Glutamatergic neuron (in vitro differentiated cells): Measurements from ENCODE around the gene LONP2. TPM values are rescaled to one million over a fixed set of nuclear protein-coding genes. Genes with fewer than 3 reads are reported as not detected.

Experiments
- DNase-seq: peaks from one replicate; pipeline ENCODE4 v3.0.0; 2022
- H3K27ac Mint-ChIP-seq: one replicate; pipeline ENCODE4 v1.8.0; 2020; ENCODE audit warnings: mild to moderate bottlenecking, mixed read lengths, inconsistent platforms; ENCODE audit not compliant: unreplicated experiment
- H3K27me3 Mint-ChIP-seq: one replicate; pipeline ENCODE4 v1.8.0; 2020; ENCODE audit warnings: mild to moderate bottlenecking, moderate library complexity, mixed read lengths, inconsistent platforms; ENCODE audit not compliant: unreplicated experiment
- H3K36me3 Mint-ChIP-seq: one replicate; pipeline ENCODE4 v1.8.0; 2020; ENCODE audit warnings: mild to moderate bottlenecking, mixed read lengths, inconsistent platforms; ENCODE audit not compliant: unreplicated experiment
- H3K4me1 Mint-ChIP-seq: one replicate; pipeline ENCODE4 v1.8.0; 2020; ENCODE audit warnings: mild to moderate bottlenecking, low read depth, mixed read lengths, inconsistent platforms; ENCODE audit not compliant: unreplicated experiment
- H3K4me3 Mint-ChIP-seq: one replicate; pipeline ENCODE4 v1.8.0; 2020; ENCODE audit warnings: mild to moderate bottlenecking, mixed read lengths, inconsistent platforms; ENCODE audit not compliant: unreplicated experiment
- H3K9me3 Mint-ChIP-seq: one replicate; pipeline ENCODE4 v1.8.0; 2020; ENCODE audit warnings: mild to moderate bottlenecking, moderate library complexity, mixed read lengths, inconsistent platforms; ENCODE audit not compliant: unreplicated experiment
- total RNA-seq: library from RNA; stranded (reverse); fragmentation: NEBNext Ultra II Directional; extraction: Animal tissue kit (Norgen Biotek cat#: 25700); gene quantifications from one replicate; pipeline ENCODE4 v1.2.1, GENCODE V29; 2021; ENCODE audit not compliant: unreplicated experiment
- TF ChIP-seq, protein P1 (sequence below): fragments of 200-600 bp; sonication (generic); IDR thresholded peaks from one replicate; pipeline ENCODE4 v1.5.0; 2021; ENCODE audit not compliant: partially characterized antibody, unreplicated experiment

Gene LONP2
- total RNA-seq, 1 donor from 2014 or later, result 57.3 TPM

DNA sequence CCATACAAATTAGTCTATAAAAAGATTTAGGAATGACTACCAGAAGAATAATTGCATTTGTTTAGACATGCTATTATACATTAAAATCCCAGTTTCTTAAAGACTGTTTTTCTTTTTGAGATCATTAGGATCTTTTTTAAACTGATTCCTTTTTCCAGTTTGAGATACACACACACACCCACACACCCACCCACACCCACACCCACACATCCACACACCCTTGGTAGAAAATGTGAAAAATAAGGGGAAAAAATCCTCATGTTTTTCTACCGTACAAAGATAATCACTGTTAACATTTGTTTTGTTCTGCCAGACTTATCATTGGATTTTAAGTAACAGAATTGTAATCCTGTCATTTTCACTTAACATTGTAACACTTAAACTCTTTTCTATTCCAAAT is 30.4 kb downstream of the LONP2 start:
- H3K36me3 Mint-ChIP-seq, result no peaks in the 10 kb centered on the region
- H3K9me3 Mint-ChIP-seq, result no peaks in the 10 kb centered on the region
- peaks cover 3% of the 10 kb centered on the region for H3K4me1 Mint-ChIP-seq
- no peak overlapping the region for H3K27ac Mint-ChIP-seq
- TF ChIP-seq, protein P1, sequence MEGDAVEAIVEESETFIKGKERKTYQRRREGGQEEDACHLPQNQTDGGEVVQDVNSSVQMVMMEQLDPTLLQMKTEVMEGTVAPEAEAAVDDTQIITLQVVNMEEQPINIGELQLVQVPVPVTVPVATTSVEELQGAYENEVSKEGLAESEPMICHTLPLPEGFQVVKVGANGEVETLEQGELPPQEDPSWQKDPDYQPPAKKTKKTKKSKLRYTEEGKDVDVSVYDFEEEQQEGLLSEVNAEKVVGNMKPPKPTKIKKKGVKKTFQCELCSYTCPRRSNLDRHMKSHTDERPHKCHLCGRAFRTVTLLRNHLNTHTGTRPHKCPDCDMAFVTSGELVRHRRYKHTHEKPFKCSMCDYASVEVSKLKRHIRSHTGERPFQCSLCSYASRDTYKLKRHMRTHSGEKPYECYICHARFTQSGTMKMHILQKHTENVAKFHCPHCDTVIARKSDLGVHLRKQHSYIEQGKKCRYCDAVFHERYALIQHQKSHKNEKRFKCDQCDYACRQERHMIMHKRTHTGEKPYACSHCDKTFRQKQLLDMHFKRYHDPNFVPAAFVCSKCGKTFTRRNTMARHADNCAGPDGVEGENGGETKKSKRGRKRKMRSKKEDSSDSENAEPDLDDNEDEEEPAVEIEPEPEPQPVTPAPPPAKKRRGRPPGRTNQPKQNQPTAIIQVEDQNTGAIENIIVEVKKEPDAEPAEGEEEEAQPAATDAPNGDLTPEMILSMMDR, result no peak
- H3K4me3 Mint-ChIP-seq, result no peak overlapping the region
- peaks cover 2% of the 10 kb centered on the region for H3K27me3 Mint-ChIP-seq
- DNase-seq, result no peak

DNA sequence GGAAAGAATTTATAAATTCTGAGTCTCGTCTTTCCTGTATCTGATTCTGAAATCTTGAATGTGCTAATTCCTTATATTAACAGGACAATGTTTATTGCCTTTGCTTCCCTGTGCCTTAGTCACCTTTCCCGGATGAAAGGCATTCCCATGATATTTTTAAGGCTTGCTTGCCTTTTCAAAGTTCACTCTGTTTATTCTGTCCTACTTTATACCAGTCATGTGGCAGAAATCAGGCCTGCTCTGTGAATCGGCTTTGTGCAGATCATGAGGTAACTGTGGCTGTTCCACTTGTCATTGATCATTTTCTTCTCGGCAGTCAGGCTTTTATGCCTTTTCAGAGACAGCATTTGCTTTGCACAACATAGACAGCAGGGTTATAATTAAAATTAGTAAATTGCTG is 32.0 kb downstream of the LONP2 start:
- no peak for DNase-seq
- Mint-ChIP-seq H3K27ac (no peak overlapping the region), H3K36me3 (no peaks in the 10 kb centered on the region), H3K9me3 (no peaks in the 10 kb centered on the region), H3K4me1 (peaks cover 3% of the 10 kb centered on the region), H3K4me3 (no peak overlapping the region), H3K27me3 (peaks cover 2% of the 10 kb centered on the region)
- TF ChIP-seq, protein P1, result no peak

DNA sequence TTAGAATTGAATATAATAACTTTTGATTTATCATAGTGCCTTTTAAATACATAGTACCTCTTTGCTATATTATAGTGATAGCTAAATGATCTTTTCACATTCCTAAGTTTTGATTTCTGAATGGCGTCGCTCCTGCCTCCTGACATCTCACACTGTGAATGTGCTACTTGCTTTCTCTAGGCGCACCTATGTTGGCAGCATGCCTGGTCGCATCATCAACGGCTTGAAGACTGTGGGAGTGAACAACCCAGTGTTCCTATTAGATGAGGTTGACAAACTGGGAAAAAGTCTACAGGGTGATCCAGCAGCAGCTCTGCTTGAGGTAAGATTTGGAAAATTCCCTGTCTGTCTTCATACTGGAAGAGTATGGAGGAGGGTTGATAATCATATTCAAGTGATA is 33.1 kb downstream of the LONP2 start:
- no peak for DNase-seq
- Mint-ChIP-seq H3K27ac (no peak overlapping the region), H3K27me3 (peaks cover 2% of the 10 kb centered on the region), H3K9me3 (no peaks in the 10 kb centered on the region), H3K4me1 (peaks cover 3% of the 10 kb centered on the region), H3K4me3 (no peak overlapping the region), H3K36me3 (no peaks in the 10 kb centered on the region)
- TF ChIP-seq, protein P1, result no peak

DNA sequence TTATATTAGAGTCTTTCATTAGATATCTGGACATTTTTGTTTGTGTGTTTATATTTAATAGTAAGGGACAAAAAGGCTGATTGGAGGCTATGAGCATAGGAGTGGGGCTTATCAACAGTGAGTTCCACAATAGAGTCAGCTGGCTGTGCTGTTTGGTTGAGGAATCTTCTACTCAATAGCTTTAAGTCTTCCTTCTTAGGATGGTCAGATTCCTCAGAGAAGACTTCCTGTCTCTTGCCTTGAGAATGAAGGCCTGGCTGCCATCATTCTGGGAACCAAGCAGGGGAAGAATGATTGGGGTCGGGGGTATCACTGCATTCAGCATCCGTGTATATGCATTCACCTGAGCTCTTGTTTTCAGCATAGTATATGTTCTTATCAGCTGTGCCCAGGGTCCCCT is 35.1 kb downstream of the LONP2 start:
- Mint-ChIP-seq H3K27me3 (peaks cover 2% of the 10 kb centered on the region), H3K27ac (no peak overlapping the region), H3K36me3 (no peaks in the 10 kb centered on the region), H3K4me1 (peaks cover 3% of the 10 kb centered on the region), H3K4me3 (no peak overlapping the region), H3K9me3 (no peaks in the 10 kb centered on the region)
- TF ChIP-seq, protein P1, result no peak
- DNase-seq, result no peak

DNA sequence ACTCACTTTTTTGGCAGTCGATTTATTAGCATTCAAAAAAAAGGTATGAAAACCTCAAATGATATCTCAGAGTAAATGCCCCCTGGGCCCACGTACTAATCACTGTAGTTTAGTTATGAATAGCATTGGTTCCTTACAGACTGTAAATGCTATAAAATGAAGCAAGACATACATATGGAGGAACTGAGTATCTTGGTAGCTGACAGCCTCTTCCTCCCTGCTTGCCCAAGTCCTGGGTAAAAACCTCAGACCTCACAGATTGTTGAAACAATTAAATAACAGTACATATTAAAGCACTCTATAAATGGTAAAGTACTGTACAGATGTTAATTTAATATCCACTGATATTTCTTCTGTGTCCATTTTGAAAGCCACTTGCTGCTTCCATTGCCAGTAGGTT is 36.4 kb downstream of the LONP2 start:
- Mint-ChIP-seq H3K4me3 (no peak overlapping the region), H3K9me3 (peaks cover under 1% of the 10 kb centered on the region), H3K36me3 (peaks cover 6% of the 10 kb centered on the region), H3K27me3 (peaks cover 2% of the 10 kb centered on the region), H3K4me1 (peaks cover 5% of the 10 kb centered on the region), H3K27ac (no peak overlapping the region)
- no peak for DNase-seq
- TF ChIP-seq, protein P1, result no peak
